Small intestine (tissue), 7 donors: ENCODE measurements around the gene SLC5A2. TPM values are rescaled to one million over a fixed set of nuclear protein-coding genes. Genes with fewer than 3 reads are reported as not detected.
A peak's percentile ranks its signal among the peaks of the same experiment; 100 is the strongest.
"Not testable (repeated sequence)": the region's sequence is repeated elsewhere in the genome, so short reads cannot be mapped to it uniquely, and the experiment has no call there.

Experiments used
- DNase-seq, 2 donors: peaks; one replicate each; pipeline versions ENCODE4 v3.0.0 to v3.0.0-alpha.2; 2013
- FAIRE-seq: peaks from 2 replicates; lab custom pipeline; 2012; peaks lifted over from hg19 to GRCh38; lab: Jason Lieb, UNC
- H3K27ac ChIP-seq, 3 donors: one replicate each; pipeline ENCODE4 v1.5.1; 2013; ENCODE audit warnings: low read length in 2 of 3, mild to moderate bottlenecking in 2 of 3, control low read depth in 1 of 3, inconsistent platforms in 1 of 3, low read depth in 1 of 3, moderate library complexity in 1 of 3
- H3K27me3 ChIP-seq, 3 donors: one replicate each; pipeline ENCODE4 v1.6.1; 2013; ENCODE audit warnings: low read length in 3 of 3, inconsistent platforms in 1 of 3; ENCODE audit not compliant: control insufficient read depth in 3 of 3, insufficient read depth in 3 of 3
- H3K36me3 ChIP-seq, 3 donors: one replicate each; pipeline ENCODE4 v1.6.1; 2013; ENCODE audit warnings: low read length in 3 of 3, inconsistent platforms in 1 of 3, low read depth in 1 of 3, mild to moderate bottlenecking in 1 of 3, moderate library complexity in 1 of 3; ENCODE audit not compliant: control insufficient read depth in 3 of 3, insufficient read depth in 2 of 3
- H3K4me1 ChIP-seq, 3 donors: one replicate each; pipeline ENCODE4 v1.6.1; 2013; ENCODE audit warnings: low read length in 2 of 3, inconsistent platforms in 1 of 3, low read depth in 1 of 3, mild to moderate bottlenecking in 1 of 3, moderate library complexity in 1 of 3; ENCODE audit not compliant: control insufficient read depth in 3 of 3, insufficient read depth in 2 of 3
- H3K4me3 ChIP-seq, 3 donors: one replicate each; pipeline ENCODE4 v1.5.1; 2013; ENCODE audit warnings: low read length in 3 of 3, control low read depth in 1 of 3, inconsistent platforms in 1 of 3, low read depth in 1 of 3, mild to moderate bottlenecking in 1 of 3, moderate library complexity in 1 of 3
- H3K9me3 ChIP-seq, 2 donors: one replicate each; pipeline ENCODE4 v1.6.1; 2013; ENCODE audit warnings: low read depth in 1 of 2, low read length in 1 of 2; ENCODE audit not compliant: control insufficient read depth in 2 of 2, insufficient read depth in 1 of 2
- WGBS, 3 donors: extraction: QIAGEN DNeasy Blood & Tissue Kit; methylation state at CpG; one replicate each; pipeline ENCODE4 v1.1.7; 2013; 5-methylcytosine and 5-hydroxymethylcytosine counted together
- polyA plus RNA-seq, 4 donors: library from polyadenylated mRNA; stranded (reverse) in 3 of 4; unstranded in 1 of 4; fragments of 200-250 nt in 3 of 4; fragments of 120-200 nt in 1 of 4; gene quantifications; one replicate each; pipeline versions ENCODE4 v1.2.1 to v1.2.3, GENCODE V29; 2013
- donor health status: healthy with polysubstance abuse.
- donor health status: control.
- donor health status: control.
- donor health status: Bipolar disorder and iron deficiency.
- donor health status: healthy.

Gene SLC5A2
- polyA plus RNA-seq, 4 donors = 0.81 to 10.4 (median 1.6) TPM

DNA sequence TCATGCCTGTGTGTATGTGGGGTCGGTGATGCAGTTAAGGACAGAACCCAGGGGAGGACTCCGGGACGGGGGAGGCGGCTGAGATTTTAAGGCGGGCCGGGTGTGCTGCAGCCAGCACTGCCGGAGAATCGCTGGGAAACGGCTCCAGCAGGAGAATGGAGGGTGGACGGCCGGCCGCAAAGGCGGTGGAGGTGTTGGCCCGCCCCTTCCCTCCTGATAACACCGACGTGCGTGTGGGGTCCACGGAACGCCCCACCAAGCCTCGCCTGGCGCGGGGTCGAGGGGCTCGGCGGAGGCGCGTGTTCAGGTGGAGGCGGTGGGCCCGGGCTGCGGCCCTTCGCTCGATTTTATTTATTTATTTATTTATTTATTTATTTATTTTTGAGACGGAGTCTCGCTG, 41.0 kb upstream of the SLC5A2 start:
- no peaks in the 10 kb centered on the region for H3K36me3 ChIP-seq
- no peaks in the 10 kb centered on the region for H3K4me1 ChIP-seq
- H3K4me3 ChIP-seq = peak overlapping the region in 1 of 3 donors; percentile 83
- no peaks in the 10 kb centered on the region for H3K27me3 ChIP-seq
- WGBS, 3 donors = 56 to 77% (median 63%) methylated on average over 24 to 34 of the region's 34 CpGs
- no peaks in the 10 kb centered on the region for H3K9me3 ChIP-seq
- H3K27ac ChIP-seq = no peak overlapping the region
- FAIRE-seq (no peak), DNase-seq (no peak)

DNA sequence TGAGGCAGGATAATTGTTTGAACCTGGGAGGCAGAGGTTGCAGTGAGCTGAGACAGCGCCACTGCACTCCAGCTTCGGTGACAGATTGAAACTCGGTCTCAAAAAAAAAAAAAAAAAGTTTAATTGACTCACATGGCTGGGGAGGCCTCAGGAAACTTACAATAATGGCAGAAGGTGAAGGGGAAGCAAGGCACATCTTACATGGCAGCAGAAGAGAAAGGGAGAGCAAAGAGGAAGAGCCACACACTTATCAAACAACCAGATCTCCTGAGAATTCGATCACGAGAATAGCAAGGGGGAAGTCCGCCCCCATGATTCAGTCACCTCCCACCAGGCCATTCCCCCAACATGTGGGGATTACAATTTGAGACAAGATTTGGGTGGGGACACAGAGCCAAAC, 37.0 kb upstream of the SLC5A2 start:
- H3K36me3 ChIP-seq, H3K4me3 ChIP-seq, H3K27ac ChIP-seq, FAIRE-seq, H3K9me3 ChIP-seq, DNase-seq, H3K27me3 ChIP-seq, H3K4me1 ChIP-seq: not testable (repeated sequence)
- 77 to 96% (median 83%) methylated on average over 6 of the region's 6 CpGs for WGBS, 3 donors

DNA sequence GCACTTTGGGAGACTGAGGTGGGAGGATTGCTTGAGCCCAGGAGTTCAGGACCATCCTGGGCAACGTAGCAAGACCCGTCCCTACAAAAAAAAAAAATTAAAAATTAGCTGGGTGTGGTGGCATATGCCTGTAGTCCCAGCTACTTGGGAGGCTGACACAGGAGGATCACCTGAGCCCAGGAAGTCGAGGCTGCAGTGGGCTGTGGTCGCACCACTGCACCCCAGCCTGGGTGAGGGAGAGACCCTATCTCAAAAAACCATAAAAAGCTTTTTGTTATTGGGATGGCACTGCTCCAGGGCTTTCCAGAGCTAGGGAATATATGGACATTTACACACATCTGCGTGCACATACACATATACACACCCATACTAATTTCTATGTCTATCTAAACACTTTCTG, 31.7 kb upstream of the SLC5A2 start:
- H3K4me3 ChIP-seq = no peak overlapping the region
- peaks cover 0 to 8% (median 0%) of the 10 kb centered on the region in 3 donors for H3K36me3 ChIP-seq
- H3K27me3 ChIP-seq = no peaks in the 10 kb centered on the region
- DNase-seq (no peak), FAIRE-seq (no peak)
- no peaks in the 10 kb centered on the region for H3K9me3 ChIP-seq
- H3K4me1 ChIP-seq = peaks cover 2 to 15% (median 4%) of the 10 kb centered on the region in 3 donors
- H3K27ac ChIP-seq = no peak overlapping the region
- WGBS, 3 donors = 70 to 86% (median 75%) methylated on average over 5 of the region's 5 CpGs

DNA sequence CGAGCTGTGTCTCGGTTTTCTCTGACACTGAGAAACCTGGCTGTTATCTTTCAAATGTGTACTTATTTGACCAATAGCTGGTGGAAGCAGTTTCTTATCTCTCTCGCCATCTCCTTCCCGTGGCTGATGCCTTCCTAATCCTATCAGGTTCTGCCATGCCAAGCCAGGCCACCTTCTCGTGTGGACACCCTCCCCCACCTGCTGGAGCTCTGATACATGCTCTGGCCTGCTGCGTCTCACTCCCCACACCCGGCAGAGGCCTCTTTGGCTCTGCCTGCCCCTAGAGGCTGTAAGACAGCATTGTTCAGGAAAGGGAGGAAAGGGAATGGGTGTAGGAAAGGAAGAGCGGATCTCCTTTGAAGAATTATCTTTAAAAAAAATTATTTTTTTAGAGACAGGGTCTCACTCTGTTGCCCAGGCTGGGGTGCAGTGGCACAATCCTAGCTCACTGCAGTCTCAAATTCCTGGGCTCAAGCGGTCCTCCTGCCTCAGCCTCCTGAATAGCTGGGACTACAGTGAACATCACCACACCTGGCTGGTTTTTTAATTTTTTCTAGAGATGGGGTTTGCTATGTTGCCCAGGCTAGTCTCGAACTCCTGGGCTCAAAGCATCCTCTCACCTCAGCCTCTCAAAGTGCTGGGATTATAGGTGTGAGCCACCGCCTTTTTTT, 31.1 kb upstream of the SLC5A2 start:
- 42 to 43% (median 43%) methylated on average over 11 of the region's 11 CpGs for WGBS, 3 donors
- DNase-seq = peak; percentile 65 to 70
- Histone ChIP-seq H3K4me1 (peaks cover 2 to 19% (median 4%) of the 10 kb centered on the region in 3 donors), H3K27ac (no peak overlapping the region), H3K36me3 (peaks cover 0 to 13% (median 0%) of the 10 kb centered on the region in 3 donors), H3K4me3 (no peak overlapping the region), H3K9me3 (no peaks in the 10 kb centered on the region), H3K27me3 (no peaks in the 10 kb centered on the region)
- no peak for FAIRE-seq

DNA sequence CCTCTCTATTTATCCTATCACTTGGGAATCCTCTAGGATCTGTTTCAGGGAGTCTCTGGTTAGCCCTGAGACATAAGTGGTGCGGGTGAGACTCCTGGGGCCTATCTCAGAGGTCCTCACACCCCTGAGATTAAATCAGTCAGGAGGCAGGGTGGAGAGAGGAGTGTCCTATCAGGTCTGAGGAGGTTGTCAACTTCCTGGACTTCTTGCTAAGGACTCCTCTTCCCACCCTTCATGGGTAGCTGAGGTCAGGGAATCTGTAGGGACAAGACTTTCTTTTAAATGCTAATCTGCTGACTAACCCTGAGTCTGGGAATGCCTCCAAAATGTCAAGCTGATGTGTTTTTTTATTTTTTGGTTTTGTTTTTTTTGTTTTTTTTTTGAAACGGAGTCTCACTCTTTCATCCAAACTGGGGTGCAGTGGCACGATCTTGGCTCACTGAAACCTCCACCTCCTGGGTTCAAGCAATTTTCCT, 30.3 kb upstream of the SLC5A2 start:
- WGBS, 3 donors = 72 to 84% (median 79%) methylated on average over 3 of the region's 3 CpGs
- FAIRE-seq = no peak
- peaks cover 0 to 20% (median 0%) of the 10 kb centered on the region in 3 donors for H3K36me3 ChIP-seq
- H3K27ac ChIP-seq = peak overlapping the region in 1 of 3 donors; percentile 77
- no peaks in the 10 kb centered on the region for H3K9me3 ChIP-seq
- H3K4me3 ChIP-seq = no peak overlapping the region
- H3K27me3 ChIP-seq = no peaks in the 10 kb centered on the region
- DNase-seq = no peak
- H3K4me1 ChIP-seq = peaks cover 6 to 27% (median 6%) of the 10 kb centered on the region in 3 donors

DNA sequence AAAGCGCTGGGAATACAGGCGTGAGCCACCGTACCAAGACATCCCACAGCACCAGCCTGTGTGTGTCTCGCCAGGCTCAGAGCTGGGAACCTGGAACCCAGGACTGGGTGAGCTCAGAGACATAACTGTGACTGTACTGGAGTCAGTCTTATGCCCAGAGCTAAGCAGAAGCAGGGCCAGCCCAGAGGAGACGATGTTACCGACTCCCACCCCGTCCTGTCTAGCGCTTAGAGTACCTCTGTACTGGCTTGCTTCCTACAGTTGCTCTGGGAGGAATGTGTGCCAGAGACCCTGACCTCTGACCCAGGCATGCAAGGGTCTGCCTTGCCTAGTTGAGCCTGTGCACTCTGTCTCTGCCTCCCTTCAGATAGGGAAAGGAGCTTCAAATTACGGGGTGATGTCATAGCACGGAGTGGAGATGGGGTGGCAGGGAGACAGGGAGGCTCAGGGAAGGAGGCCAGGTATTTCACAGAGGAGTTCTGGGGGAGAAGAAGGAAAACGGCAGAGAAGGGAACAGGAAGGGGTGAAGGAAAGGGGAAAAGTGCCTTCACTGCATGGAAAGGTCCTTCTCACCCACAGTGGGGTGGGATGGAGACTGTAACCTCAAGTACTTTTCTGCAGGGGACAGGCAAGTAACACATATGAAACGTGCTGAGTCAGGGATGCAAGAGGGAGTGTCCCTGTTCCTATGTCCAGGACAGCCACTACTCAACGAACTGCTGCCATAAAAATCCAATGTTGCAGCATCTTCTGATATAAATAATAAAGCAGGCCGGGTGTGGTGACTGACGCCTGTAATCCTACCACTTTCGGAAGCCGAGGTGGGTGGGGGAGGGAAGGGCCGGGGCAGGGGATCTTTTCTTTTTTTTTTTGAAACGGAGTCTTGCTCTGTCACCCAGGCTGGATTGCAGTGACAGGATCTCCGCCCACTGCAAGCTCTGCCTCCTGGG, 29.4 kb upstream of the SLC5A2 start:
- no peaks in the 10 kb centered on the region for H3K27me3 ChIP-seq
- peaks cover 0 to 21% (median 0%) of the 10 kb centered on the region in 3 donors for H3K36me3 ChIP-seq
- H3K27ac ChIP-seq = peak overlapping the region in 1 of 3 donors; percentile 11
- FAIRE-seq = no peak
- H3K9me3 ChIP-seq = no peaks in the 10 kb centered on the region
- 41 to 49% (median 46%) methylated on average over 20 of the region's 20 CpGs for WGBS, 3 donors
- H3K4me1 ChIP-seq = peaks cover 6 to 30% (median 6%) of the 10 kb centered on the region in 3 donors
- peak; percentile 60 to 84 for DNase-seq
- H3K4me3 ChIP-seq = no peak overlapping the region

DNA sequence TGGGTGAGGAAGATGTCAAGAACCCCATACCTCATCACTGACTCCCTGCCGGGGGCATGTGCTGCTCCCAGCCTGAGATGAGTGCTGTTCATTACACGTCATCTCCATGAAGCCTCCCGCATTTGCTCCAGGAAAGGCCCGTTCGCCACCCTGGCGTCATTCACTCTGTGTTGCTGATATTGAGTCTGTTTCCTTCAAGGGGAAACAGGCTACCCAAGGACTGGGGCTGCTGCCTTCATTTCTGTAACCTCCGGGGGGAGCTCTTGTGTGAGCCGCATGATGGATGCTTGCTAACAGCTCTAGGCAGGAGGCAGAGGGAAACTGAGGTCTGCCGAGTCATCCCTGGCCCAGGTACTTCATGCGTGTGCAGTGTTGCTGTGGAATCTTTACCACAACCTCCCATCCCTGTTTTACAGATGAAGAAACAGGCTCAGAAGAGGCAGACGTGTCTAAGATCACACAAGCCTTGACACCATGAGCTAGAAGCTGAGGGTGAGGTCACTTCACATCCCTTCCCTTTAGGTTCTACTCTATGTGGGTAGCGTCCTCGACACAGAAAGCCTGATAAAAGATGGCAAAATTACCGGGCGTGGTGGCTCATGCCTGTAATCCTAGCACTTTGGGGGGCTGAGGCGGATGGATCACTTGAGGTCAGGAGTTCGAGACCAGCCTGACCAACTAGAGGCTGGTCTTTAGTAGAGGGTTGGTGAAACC, 27.2 kb upstream of the SLC5A2 start:
- Histone ChIP-seq H3K4me1 (peaks cover 6 to 35% (median 6%) of the 10 kb centered on the region in 3 donors), H3K9me3 (no peaks in the 10 kb centered on the region), H3K4me3 (no peak overlapping the region), H3K36me3 (peaks cover 0 to 21% (median 0%) of the 10 kb centered on the region in 3 donors), H3K27me3 (no peaks in the 10 kb centered on the region), H3K27ac (no peak overlapping the region)
- no peak for DNase-seq
- 65 to 69% (median 66%) methylated on average over 17 of the region's 17 CpGs for WGBS, 3 donors
- no peak for FAIRE-seq

DNA sequence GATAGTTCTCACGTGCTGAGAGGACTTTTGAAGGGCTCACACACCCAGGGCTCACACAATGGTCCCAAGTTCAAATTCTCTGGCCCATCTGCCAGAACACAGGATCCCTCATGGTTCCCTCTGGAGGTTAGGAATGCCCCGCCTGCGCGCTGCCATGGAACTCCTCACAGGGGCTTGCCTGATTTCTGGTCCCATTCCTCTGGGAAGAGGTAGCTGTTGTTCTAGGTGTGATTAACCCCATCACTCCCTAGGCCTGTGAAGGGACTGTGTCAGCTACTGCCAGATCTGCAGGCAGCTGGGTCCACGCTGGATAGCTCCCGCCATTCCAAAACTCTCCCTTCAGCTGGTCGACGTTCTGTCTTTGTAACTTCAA, 25.9 kb upstream of the SLC5A2 start:
- H3K27ac ChIP-seq = no peak overlapping the region
- no peak for FAIRE-seq
- H3K4me1 ChIP-seq = peaks cover 6 to 33% (median 6%) of the 10 kb centered on the region in 3 donors
- no peaks in the 10 kb centered on the region for H3K9me3 ChIP-seq
- 74 to 79% (median 74%) methylated on average over 8 of the region's 8 CpGs for WGBS, 3 donors
- no peaks in the 10 kb centered on the region for H3K27me3 ChIP-seq
- DNase-seq = no peak
- H3K36me3 ChIP-seq = peaks cover 0 to 27% (median 0%) of the 10 kb centered on the region in 3 donors
- no peak overlapping the region for H3K4me3 ChIP-seq
